Lung (tissue), 12 donors: ENCODE data around the gene TAS2R20. TPM values are rescaled to one million over a fixed set of nuclear protein-coding genes. Genes with fewer than 3 reads are reported as not detected.

Experiments used
- ATAC-seq: fragments of 200-7000 bp; cut with Tn5 transposase; one replicate; pipeline ENCODE4 v1.9.1; 2020; ENCODE audit warnings: moderate number of reproducible peaks; ENCODE audit not compliant: insufficient read depth, low FRiP score
- DNase-seq, 3 donors: peaks; one replicate each; pipeline ENCODE4 v3.0.0-alpha.2; 2013 to 2017
- H3K27ac ChIP-seq, 2 donors: one replicate each; pipeline ENCODE4 v1.5.1; 2013; ENCODE audit warnings: mild to moderate bottlenecking in 2 of 2, moderate library complexity in 2 of 2, control low read depth in 1 of 2, inconsistent platforms in 1 of 2, low read depth in 1 of 2, low read length in 1 of 2
- H3K27me3 ChIP-seq, 3 donors: one replicate each; pipeline ENCODE4 v1.5.1; 2013; ENCODE audit warnings: low read length in 2 of 3; ENCODE audit not compliant: control insufficient read depth in 3 of 3, insufficient read depth in 3 of 3
- H3K36me3 ChIP-seq, 4 donors: one replicate each; pipeline ENCODE4 v1.5.1; 2013; ENCODE audit warnings: low read length in 4 of 4, mild to moderate bottlenecking in 1 of 4, moderate library complexity in 1 of 4; ENCODE audit not compliant: control insufficient read depth in 4 of 4, insufficient read depth in 4 of 4
- H3K4me1 ChIP-seq, 5 donors: one replicate each; pipeline ENCODE4 v1.5.1; 2013; ENCODE audit warnings: low read length in 5 of 5, mild to moderate bottlenecking in 2 of 5, moderate library complexity in 1 of 5; ENCODE audit not compliant: control insufficient read depth in 5 of 5, insufficient read depth in 5 of 5
- H3K4me3 ChIP-seq: one replicate; pipeline ENCODE4 v1.5.1; 2013; ENCODE audit warnings: mild to moderate bottlenecking, control low read depth, moderate library complexity
- H3K9ac ChIP-seq, 2 donors: one replicate each; pipeline ENCODE4 v1.5.1; 2013; ENCODE audit warnings: low read length in 2 of 2, control low read depth in 1 of 2; ENCODE audit not compliant: insufficient read depth in 1 of 2
- H3K9me3 ChIP-seq, 4 donors: one replicate each; pipeline ENCODE4 v1.5.1; 2013; ENCODE audit warnings: low read length in 3 of 4, mild to moderate bottlenecking in 1 of 4, moderate library complexity in 1 of 4; ENCODE audit not compliant: control insufficient read depth in 4 of 4, insufficient read depth in 3 of 4
- WGBS, 2 donors: extraction: QIAGEN DNeasy Blood & Tissue Kit; methylation state at CpG; one replicate each; pipeline ENCODE4 v1.1.7; 2013; 5-methylcytosine and 5-hydroxymethylcytosine counted together
- polyA plus RNA-seq, 2 donors: library from polyadenylated mRNA; stranded (reverse); fragments of 200-250 nt; gene quantifications; one replicate each; pipeline ENCODE4 v1.2.1, GENCODE V29; 2013
- total RNA-seq, 2 donors: library from RNA; depleted of rRNA in 1 of 2; stranded (reverse); fragments of >200 nt in 1 of 2; gene quantifications; one replicate each; pipeline ENCODE4 v1.2.1, GENCODE V29; 2014 to 2021
- TF ChIP-seq, protein P1 (sequence below): IDR thresholded peaks from 2 replicates; pipeline ENCODE4 v1.5.1; 2012; ENCODE audit warnings: mild to moderate bottlenecking; ENCODE audit errors: control extremely low read depth, extremely low read depth
- donor health status: control.
- donor health status: control.
- donor health status: Bipolar disorder and iron deficiency.
- donor health status: healthy.
- donor health status: DM: yes; HTN: yes; CAD: no.

Gene TAS2R20
- total and polyA plus RNA-seq, 4 donors: 0.08 to 21.2 (median 0.92) TPM

- 96 to 100% methylated on average over 1 of the region's 1 CpG for whole genome bisulfite sequencing, 2 donors
- no peak for DNase-seq
- no peak for ATAC-seq
- Histone ChIP-seq H3K27ac (no peak overlapping the region), H3K4me3 (no peak overlapping the region), H3K9me3 (no peaks in the 10 kb centered on the region), H3K4me1 (peaks cover 0 to 1% (median 0%) of the 10 kb centered on the region in 5 donors), H3K27me3 (no peaks in the 10 kb centered on the region), H3K9ac (no peak overlapping the region), H3K36me3 (no peaks in the 10 kb centered on the region)
- TF ChIP-seq, protein P1, sequence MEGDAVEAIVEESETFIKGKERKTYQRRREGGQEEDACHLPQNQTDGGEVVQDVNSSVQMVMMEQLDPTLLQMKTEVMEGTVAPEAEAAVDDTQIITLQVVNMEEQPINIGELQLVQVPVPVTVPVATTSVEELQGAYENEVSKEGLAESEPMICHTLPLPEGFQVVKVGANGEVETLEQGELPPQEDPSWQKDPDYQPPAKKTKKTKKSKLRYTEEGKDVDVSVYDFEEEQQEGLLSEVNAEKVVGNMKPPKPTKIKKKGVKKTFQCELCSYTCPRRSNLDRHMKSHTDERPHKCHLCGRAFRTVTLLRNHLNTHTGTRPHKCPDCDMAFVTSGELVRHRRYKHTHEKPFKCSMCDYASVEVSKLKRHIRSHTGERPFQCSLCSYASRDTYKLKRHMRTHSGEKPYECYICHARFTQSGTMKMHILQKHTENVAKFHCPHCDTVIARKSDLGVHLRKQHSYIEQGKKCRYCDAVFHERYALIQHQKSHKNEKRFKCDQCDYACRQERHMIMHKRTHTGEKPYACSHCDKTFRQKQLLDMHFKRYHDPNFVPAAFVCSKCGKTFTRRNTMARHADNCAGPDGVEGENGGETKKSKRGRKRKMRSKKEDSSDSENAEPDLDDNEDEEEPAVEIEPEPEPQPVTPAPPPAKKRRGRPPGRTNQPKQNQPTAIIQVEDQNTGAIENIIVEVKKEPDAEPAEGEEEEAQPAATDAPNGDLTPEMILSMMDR: no peak
Observed at GRCh38 chr12:11007608-11008007, 9.5 kb upstream of the TAS2R20 start.

- Histone ChIP-seq H3K4me3 (no peak overlapping the region), H3K36me3 (peaks cover 0 to 8% (median 4%) of the 10 kb centered on the region in 4 donors), H3K4me1 (peaks cover 0 to 3% (median 0%) of the 10 kb centered on the region in 5 donors), H3K27me3 (no peaks in the 10 kb centered on the region), H3K9ac (no peak overlapping the region), H3K27ac (no peak overlapping the region), H3K9me3 (no peaks in the 10 kb centered on the region)
- DNase-seq: peak; percentile 21 to 76 (median 58)
- TF ChIP-seq, protein P1: no peak
- WGBS, 2 donors: 88 to 94% methylated on average over 3 of the region's 3 CpGs
- no peak for ATAC-seq
Observed at GRCh38 chr12:10994307-10994706, 3.8 kb downstream of the TAS2R20 start.

DNA sequence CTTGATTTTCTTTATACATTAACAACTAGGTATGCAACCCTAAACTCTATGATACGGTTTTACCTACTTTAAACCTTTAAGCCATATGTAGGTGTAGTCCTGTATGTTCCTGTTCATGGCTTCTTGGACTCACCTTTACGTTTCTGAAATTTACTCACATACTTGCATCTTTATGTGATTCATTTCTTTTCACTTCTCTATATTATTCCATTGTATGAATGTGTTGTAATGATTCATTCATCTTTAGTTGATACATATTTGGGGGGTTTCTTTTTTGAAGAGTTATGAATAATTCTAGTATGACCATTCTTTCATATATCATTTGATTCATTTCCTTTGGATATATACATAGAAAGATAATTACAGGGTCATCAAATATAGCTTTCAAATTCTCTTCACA lies 9.0 kb downstream of the TAS2R20 start:
- no peak for DNase-seq
- ATAC-seq: no peak
- H3K4me1 ChIP-seq: peaks cover 0 to 3% (median 0%) of the 10 kb centered on the region in 5 donors
- H3K36me3 ChIP-seq: peaks cover 0 to 5% (median 2%) of the 10 kb centered on the region in 4 donors
- no peaks in the 10 kb centered on the region for H3K27me3 ChIP-seq
- no peak overlapping the region for H3K27ac ChIP-seq
- TF ChIP-seq, protein P1: no peak
- no peak overlapping the region for H3K4me3 ChIP-seq
- H3K9ac ChIP-seq: no peak overlapping the region
- WGBS, 2 donors: 91 to 97% methylated on average over 2 of the region's 2 CpGs
- no peaks in the 10 kb centered on the region for H3K9me3 ChIP-seq

- 43 to 71% methylated on average over 2 of the region's 2 CpGs for WGBS, 2 donors
- TF ChIP-seq, protein P1: no peak
- no peaks in the 10 kb centered on the region for H3K9me3 ChIP-seq
- H3K36me3 ChIP-seq: peaks cover 0 to 5% (median 1%) of the 10 kb centered on the region in 4 donors
- no peaks in the 10 kb centered on the region for H3K27me3 ChIP-seq
- ATAC-seq: no peak
- H3K9ac ChIP-seq: no peak within 1 kb of the TSS
- no peak within 1 kb of the TSS for H3K4me3 ChIP-seq
- no peak for DNase-seq
- H3K4me1 ChIP-seq: no peaks in the 10 kb centered on the region
- H3K27ac ChIP-seq: no peak within 1 kb of the TSS
Observed at GRCh38 chr12:10986812-10987211, 11.3 kb downstream of the TAS2R20 start, which contains the start of gene TAS2R50. Gene TAS2R50, minus strand, starts transcription at chr12:10986912. Its CDS starts 52 bp downstream, at chr12:10986860.
